AG04450 (cell line): Measurements from ENCODE around the gene BRICD5. TPM values are rescaled to one million over a fixed set of nuclear protein-coding genes. Genes with fewer than 3 reads are reported as not detected.

ENCODE experiments used
- CTCF ChIA-PET: fragments of 300-600, 350-600 bp; formaldehyde crosslinking; extraction: SDS; loops from one replicate; lab custom pipeline; 2022; ENCODE audit warnings: antibody characterized with exemption, inconsistent platforms; lab: Charles Lee
- POLR2A ChIA-PET: fragments of 350-600 bp; formaldehyde crosslinking; extraction: SDS; loops from one replicate; lab custom pipeline; 2021; ENCODE audit warnings: antibody characterized with exemption, inconsistent platforms; lab: Yijun Ruan, JAX
- DNase-seq: peaks from one replicate; pipeline ENCODE4 v3.0.0-alpha.2; 2011; ENCODE audit warnings: low read depth, low spot score
- H3K27ac ChIP-seq: one replicate; pipeline ENCODE4 v1.5.1; 2012; ENCODE audit warnings: low read depth, low read length, control low read depth
- H3K27me3 ChIP-seq: one replicate; pipeline ENCODE4 v1.6.0; 2012; ENCODE audit warnings: low read length; ENCODE audit not compliant: control insufficient read depth, insufficient read depth
- H3K4me3 ChIP-seq: 2 replicates; pipeline ENCODE4 v1.5.1; 2011; ENCODE audit warnings: mild to moderate bottlenecking, low read depth, low read length, control low read depth
- H3K9me3 ChIP-seq: 2 replicates; pipeline ENCODE4 v1.5.1; 2012; ENCODE audit warnings: low read length; ENCODE audit not compliant: control insufficient read depth, insufficient read depth
- CTCF ChIP-seq: IDR thresholded peaks from 2 replicates; pipeline ENCODE4 v1.5.1; 2011; ENCODE audit warnings: low read depth, low read length, control low read depth, inconsistent platforms
- polyA plus RNA-seq: library from polyadenylated mRNA; depleted of rRNA; stranded (reverse); fragments of >200 nt; gene quantifications from 2 replicates; pipeline ENCODE4 v1.2.3, GENCODE V29; 2011

Gene BRICD5
- polyA plus RNA-seq, 1 experiment = 0.37 TPM

DNA sequence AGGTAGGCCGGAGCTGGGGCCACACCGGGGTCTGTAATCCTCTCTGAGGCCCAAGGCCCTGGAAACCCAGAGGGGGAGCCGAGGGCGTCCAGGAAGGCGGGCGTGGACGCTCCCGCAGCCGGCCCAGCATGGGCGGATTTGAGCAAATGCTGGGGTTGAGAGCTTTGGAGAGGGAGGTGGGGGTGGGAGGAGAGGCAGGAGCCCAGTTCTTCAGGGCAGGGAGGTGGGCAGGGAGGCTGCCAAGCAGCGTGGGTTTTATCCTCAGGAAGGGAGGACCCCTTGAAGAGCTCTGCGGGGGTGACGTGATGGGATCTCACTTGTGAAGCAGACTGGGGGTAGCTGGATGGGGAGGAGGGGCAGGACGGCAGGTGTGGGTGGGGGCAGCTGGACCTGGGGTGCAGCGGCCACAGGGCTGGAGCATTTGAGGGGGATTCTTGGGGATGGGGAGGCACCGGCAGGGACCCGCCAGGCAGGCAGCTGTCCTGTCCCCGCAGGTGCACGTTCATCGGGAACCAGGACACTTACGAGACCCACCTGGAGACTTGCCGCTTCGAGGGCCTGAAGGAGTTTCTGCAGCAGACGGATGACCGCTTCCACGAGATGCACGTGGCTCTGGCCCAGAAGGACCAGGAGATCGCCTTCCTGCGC is 37.9 kb downstream of the BRICD5 start:
- H3K4me3 ChIP-seq = no peak overlapping the region
- TF ChIP-seq CTCF = no peak
- H3K27ac ChIP-seq = no peak overlapping the region
- H3K9me3 ChIP-seq = peaks cover 4% of the 10 kb centered on the region; the same call in 1 of the 2 replicates
- ChIA-PET CTCF (no interaction called here), POLR2A (interaction anchor here (2.8 kb wide), 1 partner anchor 17 kb away, joined by 13 read pairs; the partner anchor contains the start of gene TRAF7)
- no peak for DNase-seq
- no peaks in the 10 kb centered on the region for H3K27me3 ChIP-seq

- no peaks in the 10 kb centered on the region; the same call in 1 of the 2 replicates for H3K9me3 ChIP-seq
- ChIA-PET POLR2A (interaction anchor here (2.8 kb wide), 1 partner anchor 16 kb away, joined by 13 read pairs; the partner anchor contains the start of gene TRAF7), CTCF (no interaction called here)
- no peaks in the 10 kb centered on the region for H3K27me3 ChIP-seq
- no peak for DNase-seq
- H3K4me3 ChIP-seq = no peak overlapping the region
- no peak for TF ChIP-seq CTCF
- H3K27ac ChIP-seq = no peak overlapping the region
Observed at GRCh38 chr16:2171601-2172178, 39.0 kb downstream of the BRICD5 start.

DNA sequence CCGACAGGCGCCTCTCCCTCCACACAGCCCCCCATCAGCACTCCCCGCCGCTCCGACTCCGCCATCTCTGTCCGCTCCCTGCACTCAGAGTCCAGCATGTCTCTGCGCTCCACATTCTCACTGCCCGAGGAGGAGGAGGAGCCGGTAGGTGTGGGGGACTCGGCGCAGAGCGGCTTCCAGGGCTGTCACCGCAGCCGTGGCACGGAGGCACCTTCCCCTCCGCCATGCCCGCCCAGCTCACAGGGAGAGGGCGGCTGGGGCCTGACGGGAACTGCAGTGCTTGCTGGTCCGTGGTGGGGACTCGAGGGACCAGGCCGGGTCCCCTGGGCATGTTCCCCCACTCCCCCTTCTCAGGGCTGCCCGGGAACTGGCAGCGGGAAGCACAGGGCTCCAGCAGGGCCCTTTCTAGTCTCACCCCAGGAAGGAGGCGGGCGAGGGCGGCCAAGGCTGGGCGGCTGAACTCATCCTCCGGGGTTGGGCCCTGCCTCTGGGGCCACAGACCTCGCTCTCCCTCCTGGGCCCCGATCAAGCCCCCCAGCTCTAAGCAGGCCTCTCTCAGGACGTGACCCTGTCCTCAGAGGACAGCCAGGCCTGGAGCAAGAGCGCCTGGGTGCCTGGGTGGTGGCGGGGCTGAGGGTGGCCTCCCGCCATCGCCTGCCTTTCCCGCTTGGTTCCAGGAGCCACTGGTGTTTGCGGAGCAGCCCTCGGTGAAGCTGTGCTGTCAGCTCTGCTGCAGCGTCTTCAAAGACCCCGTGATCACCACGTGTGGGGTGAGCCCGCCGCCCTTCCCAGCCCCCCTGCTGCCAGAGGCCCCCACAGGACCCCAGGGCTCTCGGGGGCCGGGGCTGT is 39.9 kb downstream of the BRICD5 start:
- H3K27ac ChIP-seq = no peak overlapping the region
- H3K27me3 ChIP-seq = no peaks in the 10 kb centered on the region
- DNase-seq = no peak
- no peak overlapping the region for H3K4me3 ChIP-seq
- no peak for TF ChIP-seq CTCF
- ChIA-PET POLR2A (no interaction called here), CTCF (no interaction called here)
- H3K9me3 ChIP-seq = no peaks in the 10 kb centered on the region; the same call in 1 of the 2 replicates

DNA sequence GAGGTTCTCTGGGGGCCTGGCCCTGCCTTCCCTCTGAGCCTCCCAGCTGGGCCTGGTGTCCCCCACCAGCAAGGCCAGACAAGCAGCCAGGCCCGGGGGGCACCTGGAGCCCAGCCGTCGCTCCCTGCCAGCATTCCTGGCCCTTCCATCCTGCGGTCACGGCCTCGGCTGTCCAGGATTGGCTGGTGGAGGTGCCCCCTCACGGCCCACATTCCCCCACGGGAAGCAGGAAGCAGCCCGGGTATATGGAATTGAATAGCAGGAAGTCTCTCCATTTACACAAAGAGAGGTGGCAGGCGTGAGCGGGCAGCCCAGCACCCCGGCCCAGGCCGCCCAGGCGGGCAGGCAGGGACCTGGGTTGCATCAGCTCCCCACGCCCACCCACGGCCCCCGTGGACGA is 40.6 kb downstream of the BRICD5 start:
- H3K27me3 ChIP-seq = no peaks in the 10 kb centered on the region
- POLR2A ChIA-PET = no interaction called here
- TF ChIP-seq CTCF = no peak
- H3K4me3 ChIP-seq = no peak overlapping the region
- CTCF ChIA-PET = no interaction called here
- H3K9me3 ChIP-seq = no peaks in the 10 kb centered on the region; the same call in 1 of the 2 replicates
- H3K27ac ChIP-seq = no peak overlapping the region
- no peak for DNase-seq
